Transverse colon (tissue), 4 donors: ENCODE results near the gene CISD3.

Experiments used
- POLR2AphosphoS5 ChIP-seq, 3 donors: sonication (generic); formaldehyde crosslinking; IDR thresholded peaks; one replicate each; pipeline ENCODE4 v1.6.1; 2016; ENCODE audit warnings: antibody characterized with exemption in 3 of 3
- TF ChIP-seq, protein P1 (sequence below), 5 experiments: fragments of 200-600 bp in 3 of 5; fragments of 450-650 bp in 2 of 5; sonication (generic) in 3 of 5; IDR thresholded peaks; 1 replicate in 2 of 5; 2 replicates in 3 of 5; pipeline ENCODE4 v1.5.1; 2016 to 2017; ENCODE audit warnings: antibody characterized with exemption in 5 of 5, inconsistent platforms in 3 of 5, mild to moderate bottlenecking in 2 of 5, moderate library complexity in 1 of 5

DNA sequence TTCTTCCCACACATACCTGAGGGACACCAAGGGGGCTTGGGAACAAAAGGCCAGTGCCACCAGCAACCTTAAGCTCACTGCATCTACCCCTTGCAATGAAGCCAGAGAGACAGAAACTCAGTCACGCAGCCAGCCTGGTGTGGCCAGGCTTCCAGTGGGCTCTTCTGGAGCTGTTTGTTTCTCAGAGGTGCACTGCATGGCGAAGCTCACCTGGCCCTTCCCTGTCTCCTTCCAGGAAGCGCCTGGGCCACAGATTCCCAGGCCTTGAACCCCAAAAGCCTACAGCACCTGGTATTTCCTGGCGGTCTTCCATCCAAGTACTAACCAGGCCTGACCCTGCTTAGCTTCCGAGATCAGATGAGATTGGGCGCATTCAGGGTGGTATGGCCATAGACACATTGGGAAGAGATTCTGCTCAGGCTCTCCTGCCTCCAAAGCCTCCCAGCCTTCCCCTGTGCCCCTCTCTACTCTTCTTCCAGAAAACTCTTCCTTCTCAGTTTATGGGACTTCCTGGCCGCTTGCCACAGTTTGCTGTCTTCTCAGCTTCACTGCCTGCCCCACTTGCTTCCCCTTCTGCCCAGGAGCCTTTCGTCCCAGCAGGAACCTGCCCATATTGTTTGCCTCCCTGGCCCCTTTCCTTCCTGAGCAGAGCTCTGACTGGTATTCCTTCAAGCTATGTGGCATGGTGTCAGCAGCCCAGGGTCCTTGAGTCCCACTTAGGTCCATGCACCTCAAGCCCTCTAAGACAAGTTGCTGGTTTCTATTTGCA lies 1.6 kb downstream of the CISD3 start:
- TF ChIP-seq, protein P1, sequence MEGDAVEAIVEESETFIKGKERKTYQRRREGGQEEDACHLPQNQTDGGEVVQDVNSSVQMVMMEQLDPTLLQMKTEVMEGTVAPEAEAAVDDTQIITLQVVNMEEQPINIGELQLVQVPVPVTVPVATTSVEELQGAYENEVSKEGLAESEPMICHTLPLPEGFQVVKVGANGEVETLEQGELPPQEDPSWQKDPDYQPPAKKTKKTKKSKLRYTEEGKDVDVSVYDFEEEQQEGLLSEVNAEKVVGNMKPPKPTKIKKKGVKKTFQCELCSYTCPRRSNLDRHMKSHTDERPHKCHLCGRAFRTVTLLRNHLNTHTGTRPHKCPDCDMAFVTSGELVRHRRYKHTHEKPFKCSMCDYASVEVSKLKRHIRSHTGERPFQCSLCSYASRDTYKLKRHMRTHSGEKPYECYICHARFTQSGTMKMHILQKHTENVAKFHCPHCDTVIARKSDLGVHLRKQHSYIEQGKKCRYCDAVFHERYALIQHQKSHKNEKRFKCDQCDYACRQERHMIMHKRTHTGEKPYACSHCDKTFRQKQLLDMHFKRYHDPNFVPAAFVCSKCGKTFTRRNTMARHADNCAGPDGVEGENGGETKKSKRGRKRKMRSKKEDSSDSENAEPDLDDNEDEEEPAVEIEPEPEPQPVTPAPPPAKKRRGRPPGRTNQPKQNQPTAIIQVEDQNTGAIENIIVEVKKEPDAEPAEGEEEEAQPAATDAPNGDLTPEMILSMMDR (IDR thresholded peaks at IDR 0.05): no peak
- no peak for TF ChIP-seq POLR2AphosphoS5 (IDR thresholded peaks at IDR 0.05)
